K562 (cell line): ENCODE measurements around the gene BNC2. TPM values are rescaled to one million over a fixed set of nuclear protein-coding genes. Genes with fewer than 3 reads are reported as not detected.

ENCODE experiments used
- ATAC-seq: fragments of 200-7000 bp; cut with Tn5 transposase; 3 replicates; pipeline ENCODE4 v1.9.1; 2020; ENCODE audit warnings: moderate library complexity
- BruUV-seq: library from RNA; stranded (reverse); fragments of 400-500 nt; replicated peaks from 2 replicates; lab custom pipeline; 2021; lab: Mats Ljungman, UMichigan
- CTCF ChIA-PET: fragments of 300-600 bp; formaldehyde crosslinking; extraction: SDS; loops from one replicate; lab custom pipeline; 2021; ENCODE audit warnings: low intra/inter-chr PET ratio; lab: Yijun Ruan, JAX
- POLR2A ChIA-PET: fragments of 300-600, 350-650 bp; sonication (Branson Sonifier 250); formaldehyde crosslinking; extraction: SDS; loops from one replicate; lab custom pipeline; 2021; ENCODE audit warnings: antibody characterized with exemption, inconsistent platforms; lab: Yijun Ruan, JAX
- DNase-seq, 4 experiments: peaks; one replicate each; pipeline versions ENCODE4 v3.0.0 to v3.0.0-alpha.2; 2011 to 2018; ENCODE audit warnings: low spot score in 3 of 4, mixed read lengths in 3 of 4; ENCODE audit errors: extremely low read depth in 1 of 4
- FAIRE-seq: peaks from 2 replicates; lab custom pipeline; 2011; peaks lifted over from hg19 to GRCh38; lab: Jason Lieb, UNC
- H2AFZ ChIP-seq: 2 replicates; pipeline ENCODE4 v1.6.0; 2011; ENCODE audit warnings: low read depth, low read length, control low read depth, inconsistent platforms
- H3K27ac ChIP-seq: fragments of 200-600 bp; 3 replicates; pipeline ENCODE4 v1.8.0; 2011; ENCODE audit warnings: low read depth, mild to moderate bottlenecking, control low read depth, inconsistent platforms, low read length, moderate library complexity, mixed read lengths; ENCODE audit errors: extremely low read depth
- H3K27me3 ChIP-seq, 2 experiments: fragments of 300-600 bp in 1 of 2; 2 replicates in 1 of 2; 3 replicates in 1 of 2; pipeline versions ENCODE4 v1.6.0 to v1.8.0; 2011; ENCODE audit warnings: inconsistent platforms in 2 of 2, low read length in 2 of 2, mild to moderate bottlenecking in 1 of 2, mixed read lengths in 1 of 2, moderate library complexity in 1 of 2; ENCODE audit not compliant: control insufficient read depth in 2 of 2, insufficient read depth in 2 of 2
- H3K36me3 ChIP-seq: fragments of 300-600 bp; 3 replicates; pipeline ENCODE4 v1.8.0; 2011; ENCODE audit warnings: mild to moderate bottlenecking, low read length, inconsistent platforms; ENCODE audit not compliant: control insufficient read depth, insufficient read depth
- H3K4me1 ChIP-seq, 2 experiments: fragments of 200-600 bp in 1 of 2; replicated peaks in 1 of 2; 2 replicates in 1 of 2; 3 replicates in 1 of 2; pipeline versions ENCODE4 v1.5.1 to v1.8.0; 2011; ENCODE audit warnings: inconsistent platforms in 2 of 2, low read length in 2 of 2, mild to moderate bottlenecking in 1 of 2, mixed read lengths in 1 of 2, moderate library complexity in 1 of 2; ENCODE audit not compliant: control insufficient read depth in 2 of 2, insufficient read depth in 2 of 2
- H3K4me2 ChIP-seq: 2 replicates; pipeline ENCODE4 v1.6.1; 2011; ENCODE audit warnings: low read length, control low read depth, inconsistent platforms, mixed read lengths; ENCODE audit not compliant: insufficient read depth
- H3K4me3 ChIP-seq: fragments of 200-600 bp; sonication (generic), shearing (Covaris generic); 2 replicates; pipeline ENCODE4 v1.5.1; 2016; ENCODE audit warnings: control low read depth, inconsistent platforms
- H3K79me2 ChIP-seq: fragments of 200-600 bp; 3 replicates; pipeline ENCODE4 v1.8.0; 2011; ENCODE audit warnings: low read length, inconsistent platforms; ENCODE audit not compliant: control insufficient read depth, insufficient read depth
- H3K9ac ChIP-seq, 2 experiments: 2 replicates each; pipeline versions ENCODE4 v1.6.0 to v1.6.1; 2011; ENCODE audit warnings: low read depth in 2 of 2, low read length in 2 of 2, control low read depth in 1 of 2, inconsistent platforms in 1 of 2, mild to moderate bottlenecking in 1 of 2, mixed read lengths in 1 of 2; ENCODE audit not compliant: insufficient read depth in 1 of 2
- H3K9me1 ChIP-seq: one replicate; pipeline ENCODE4 v1.6.0; 2011; ENCODE audit warnings: inconsistent platforms, mild to moderate bottlenecking, low read length, moderate library complexity; ENCODE audit not compliant: control insufficient read depth, insufficient read depth
- H3K9me3 ChIP-seq: replicated peaks from 2 replicates; pipeline ENCODE4 v1.5.1; 2011; ENCODE audit warnings: low read depth, low read length, inconsistent platforms; ENCODE audit not compliant: control insufficient read depth, insufficient read depth
- H4K20me1 ChIP-seq: replicated peaks from 2 replicates; pipeline ENCODE4 v1.6.1; 2011; ENCODE audit warnings: low read length, inconsistent platforms, mixed read lengths; ENCODE audit not compliant: control insufficient read depth, insufficient read depth
- CBX5 ChIP-seq: IDR thresholded peaks from 2 replicates; pipeline ENCODE4 v1.6.1; 2014; ENCODE audit warnings: low read depth, borderline replicate concordance
- CREB5 ChIP-seq: fragments of 250-450 bp; sonication (Bioruptor Pico); IDR thresholded peaks from 2 replicates; pipeline ENCODE4 v1.5.0; 2020; ENCODE audit warnings: mild to moderate bottlenecking
- CTCFL ChIP-seq: IDR thresholded peaks from 2 replicates; pipeline ENCODE4 v1.6.1; 2011; ENCODE audit warnings: borderline replicate concordance, low read depth, mild to moderate bottlenecking, moderate library complexity, low read length; ENCODE audit not compliant: insufficient read depth, poor library complexity, severe bottlenecking
- FOSL1 ChIP-seq: fragments of 200-800 bp; sonication (Bioruptor generic); conservative IDR thresholded peaks from 2 replicates; pipeline ENCODE4 v1.6.1; 2016; ENCODE audit warnings: missing genetic modification characterization, missing compliant biosample characterization
- HDGF ChIP-seq: fragments of 450-650 bp; IDR thresholded peaks from 2 replicates; pipeline ENCODE4 v1.6.1; 2016
- HNRNPLL ChIP-seq: fragments of 200-400 bp; formaldehyde crosslinking; IDR thresholded peaks from 2 replicates; pipeline ENCODE4 v1.6.1; 2017; ENCODE audit warnings: low read length, low read depth, mild to moderate bottlenecking; ENCODE audit not compliant: poor library complexity, severe bottlenecking
- RBM15 ChIP-seq: fragments of 200-400 bp; formaldehyde crosslinking; IDR thresholded peaks from 2 replicates; pipeline ENCODE4 v1.6.1; 2018; ENCODE audit warnings: mild to moderate bottlenecking, low read length, moderate library complexity; ENCODE audit not compliant: insufficient read depth
- SRSF9 ChIP-seq: fragments of 200-400 bp; formaldehyde crosslinking; IDR thresholded peaks from 2 replicates; pipeline ENCODE4 v1.6.1; 2017; ENCODE audit warnings: low read depth, low read length, borderline replicate concordance
- TARDBP ChIP-seq: fragments of 450-650 bp; IDR thresholded peaks from 2 replicates; pipeline ENCODE4 v1.6.1; 2016
- TEAD1 ChIP-seq, 2 experiments: fragments of 450-650 bp in 1 of 2; sonication (generic) in 1 of 2; formaldehyde crosslinking; IDR thresholded peaks; 2 replicates each; pipeline versions ENCODE4 v1.4.0 to v1.8.0; 2020 to 2022; ENCODE audit warnings: mild to moderate bottlenecking in 2 of 2, missing genetic modification reagents in 1 of 2
- TEAD2 ChIP-seq: fragments of 450-650 bp; IDR thresholded peaks from 2 replicates; pipeline ENCODE4 v1.6.1; 2016; ENCODE audit warnings: missing genetic modification characterization, control low read depth, missing compliant biosample characterization
- ZEB2 ChIP-seq: fragments of 450-650 bp; IDR thresholded peaks from 2 replicates; pipeline ENCODE4 v1.6.1; 2016
- ZHX1 ChIP-seq: fragments of 150-350 bp; conservative IDR thresholded peaks from 2 replicates; pipeline ENCODE4 v1.6.1; 2014; ENCODE audit warnings: low read length
- ZNF274 ChIP-seq: IDR thresholded peaks from 2 replicates; pipeline ENCODE4 v1.6.1; 2011; ENCODE audit warnings: low read depth, mild to moderate bottlenecking, low read length, moderate library complexity, borderline replicate concordance
- ZNF384 ChIP-seq: IDR thresholded peaks from 2 replicates; pipeline ENCODE4 v1.6.1; 2012; ENCODE audit warnings: low read depth, low read length, improper control_type of control experiment
- WGBS: fragments of 100-300 bp; shearing (Covaris generic); methylation state at CpG from one replicate; pipeline ENCODE4 v1.1.6; 2016; ENCODE audit warnings: low coverage, mixed read lengths; ENCODE audit not compliant: insufficient coverage; ENCODE audit errors: missing lambda C conversion rate; 5-methylcytosine and 5-hydroxymethylcytosine counted together
- in situ Hi-C: fragments of 300-500 bp; cut with MboI; formaldehyde crosslinking; loops from 4 replicates; pipeline ENCODE4 v1.15.0; 2018; ENCODE audit warnings: inconsistent platforms, mixed read lengths
- intact Hi-C: fragments of 100-400 bp; cut with micrococcal nuclease; formaldehyde crosslinking; loops from 2 replicates; pipeline ENCODE4 v1.14.2; 2022
- polyA plus RNA-seq, 8 experiments: library from polyadenylated mRNA; depleted of rRNA in 4 of 8; stranded (reverse) in 5 of 8; unstranded in 3 of 8; fragments of >200 nt; fragmentation: Nextera tagmentation in 2 of 8; fragmentation: Illumina TruSeq in 1 of 8; extraction: Ambion mirVana in 2 of 8; extraction: Trizol in 1 of 8; gene quantifications; 2 replicates each; pipeline versions ENCODE4 v1.2.1 to v1.2.3, GENCODE V29; 2011 to 2014; ENCODE audit warnings: inconsistent platforms in 1 of 8, missing spikeins in 1 of 8
- total RNA-seq, 7 experiments: library from RNA; depleted of rRNA in 6 of 7; stranded (reverse); fragments of >200 nt in 6 of 7; fragmentation: Illumina TruSeq in 2 of 7; extraction: Trizol in 2 of 7; gene quantifications; 2 replicates each; pipeline versions ENCODE4 v1.2.1 to v1.2.3, GENCODE V29; 2011 to 2021; ENCODE audit warnings: low replicate concordance in 1 of 7

The BNC2 gene
- total and polyA plus RNA-seq, 9 of the 15 experiments (the other 6 are each of a cell fraction or from before 2014, with no cell fraction given) = not detected

- Histone ChIP-seq H4K20me1 (no peaks in the 10 kb centered on the region), H3K4me3 (no peak overlapping the region), H3K36me3 (no peaks in the 10 kb centered on the region), H3K9ac (no peak overlapping the region), H3K79me2 (no peaks in the 10 kb centered on the region), H3K4me1 (no peaks in the 10 kb centered on the region), H3K9me1 (no peaks in the 10 kb centered on the region), H3K27me3 (no peaks in the 10 kb centered on the region), H3K9me3 (no peaks in the 10 kb centered on the region), H2AFZ (no peak overlapping the region), H3K4me2 (no peak overlapping the region), H3K27ac (no peak overlapping the region)
- no peak for ATAC-seq
- no peak for DNase-seq
- WGBS = 0% methylated on average over 9 of the region's 11 CpGs
- no peak for FAIRE-seq
- no TSS peak for BruUV-seq
- intact Hi-C loops (no loop called here), in situ Hi-C loops (no loop called here)
- TF ChIP-seq CTCFL (no peak), RBM15 (no peak), CBX5 (no peak), ZHX1 (no peak), HNRNPLL (no peak), CREB5 (CRISPR knock-in tag) (no peak), ZEB2 (no peak), TEAD2 (tag) (no peak), TEAD1 (CRISPR knock-in tag; IDR thresholded peaks at IDR 0.05) (no peak), TARDBP (no peak), FOSL1 (tag) (no peak), HDGF (no peak), SRSF9 (no peak), ZNF384 (no peak), ZNF274 (no peak)
- POLR2A ChIA-PET = no interaction called here
- CTCF ChIA-PET = no interaction called here
Observed at GRCh38 chr9:16659096-16659495, 211.4 kb downstream of the BNC2 start.
